ENCODE results near the gene NENF. TPM values are rescaled to one million over a fixed set of nuclear protein-coding genes. Genes with fewer than 3 reads are reported as not detected.
A peak's percentile ranks its signal among the peaks of the same experiment; 100 is the strongest.

NENF gene
- polyA plus RNA-seq, 1 experiment, result 73.4 TPM

DNA sequence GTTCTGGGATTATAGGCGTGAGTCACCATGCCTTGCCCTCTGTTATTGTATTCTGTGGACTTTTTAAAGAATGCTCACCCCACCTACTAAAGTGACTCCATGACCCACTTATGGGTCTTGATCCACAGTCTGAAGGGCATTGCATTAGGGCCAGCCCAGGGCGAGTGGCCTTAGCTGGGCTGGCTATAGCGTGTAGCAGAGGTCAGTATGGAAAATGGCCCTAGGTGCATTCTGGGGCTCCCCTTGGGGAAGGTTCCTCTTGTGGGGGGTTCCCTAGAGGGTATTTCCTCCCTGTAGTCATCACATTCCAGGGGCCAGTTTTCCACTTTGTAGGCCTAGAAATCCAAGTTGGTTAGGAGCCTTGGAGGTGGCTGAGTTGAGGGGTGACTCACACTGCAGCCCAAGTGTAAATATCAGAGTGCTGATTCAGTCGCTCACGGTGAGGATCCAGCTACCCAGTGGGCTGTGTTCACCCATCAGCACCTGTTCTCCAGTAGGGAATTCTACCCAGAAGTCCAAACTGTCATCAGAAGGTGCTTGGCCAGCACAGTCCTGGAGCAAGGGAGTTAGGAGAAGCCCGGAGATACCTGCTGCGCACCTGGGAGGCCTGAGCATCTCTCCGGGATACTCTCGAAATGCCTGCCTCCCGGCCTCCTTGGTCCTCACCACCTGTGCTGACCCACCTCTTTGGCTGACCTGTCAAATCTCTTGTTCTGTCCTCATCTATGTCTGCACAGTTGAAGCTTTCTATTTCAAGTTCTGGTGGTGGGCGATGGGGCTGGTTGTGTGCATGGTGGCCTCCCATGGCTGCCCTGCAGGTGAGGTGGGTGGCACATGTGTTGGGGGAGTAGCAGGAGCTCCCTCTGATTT, 52.2 kb downstream of the NENF start:
- CTCF ChIA-PET, result interaction anchor here (0.9 to 1.1 kb wide), 2 partner anchors 8 to 180 kb away, joined by 3 to 4 read pairs; no protein-coding TSS in a partner anchor
- Histone ChIP-seq H3K9me3 (ENCODE audit: control insufficient read depth, insufficient read depth, low read length) (no peaks in the 10 kb centered on the region; the same call in 1 of the 2 replicates), H3K27me3 (ENCODE audit: control insufficient read depth, insufficient read depth, low read length) (no peaks in the 10 kb centered on the region), H3K27ac (ENCODE audit: low read depth, low read length) (peak overlapping the region; percentile 70), H3K4me3 (ENCODE audit: low read depth, low read length) (no peak overlapping the region)
- no peak for TF ChIP-seq CTCF (IDR thresholded peaks at IDR 0.05; ENCODE audit: low read depth, low read length)
- POLR2A ChIA-PET, result interaction anchor here (2.0 kb wide), 1 partner anchor 124 kb away, joined by 8 read pairs; the partner anchor contains the start of gene ATF3
- peak; percentile 47 for DNase-seq (ENCODE audit: low read depth, low spot score)

DNA sequence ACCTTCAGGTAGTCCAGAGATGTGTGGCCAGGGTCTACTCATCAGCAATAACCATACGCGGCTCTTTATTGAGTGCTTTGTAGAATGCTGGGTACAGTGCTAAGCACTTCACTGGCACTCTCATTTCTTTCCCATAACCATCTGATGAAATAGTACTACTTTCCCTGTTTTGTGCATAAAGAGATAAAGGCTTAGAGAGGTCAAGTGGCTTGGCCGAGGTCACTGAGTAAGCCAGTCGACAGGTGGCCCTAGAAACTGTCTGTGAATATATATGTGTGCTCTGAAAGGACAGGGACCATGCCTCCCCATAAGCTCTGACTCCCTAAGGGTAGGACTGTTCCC, 52.8 kb downstream of the NENF start:
- Histone ChIP-seq H3K27me3 (ENCODE audit: control insufficient read depth, insufficient read depth, low read length) (no peaks in the 10 kb centered on the region), H3K4me3 (ENCODE audit: low read depth, low read length) (no peak overlapping the region), H3K9me3 (ENCODE audit: control insufficient read depth, insufficient read depth, low read length) (no peaks in the 10 kb centered on the region; the same call in 1 of the 2 replicates), H3K27ac (ENCODE audit: low read depth, low read length) (peak overlapping the region; percentile 52)
- CTCF ChIA-PET, result interaction anchor here (0.9 to 1.1 kb wide), 2 partner anchors 9 to 179 kb away, joined by 3 to 4 read pairs; no protein-coding TSS in a partner anchor
- no peak for TF ChIP-seq CTCF (IDR thresholded peaks at IDR 0.05; ENCODE audit: low read depth, low read length)
- POLR2A ChIA-PET, result interaction anchor here (0.5 to 2.0 kb wide), 2 partner anchors 75 to 123 kb away, joined by 5 to 8 read pairs; partner anchors contain the start of gene ATF3
- DNase-seq (ENCODE audit: low read depth, low spot score), result no peak

GRCh38 chr1:212485913-212486618, 53.3 kb downstream of the NENF start:
- CTCF ChIA-PET, result interaction anchor here (0.9 to 1.1 kb wide), 2 partner anchors 9 to 179 kb away, joined by 3 to 4 read pairs; no protein-coding TSS in a partner anchor
- peak; percentile 64 for DNase-seq (ENCODE audit: low read depth, low spot score)

DNA sequence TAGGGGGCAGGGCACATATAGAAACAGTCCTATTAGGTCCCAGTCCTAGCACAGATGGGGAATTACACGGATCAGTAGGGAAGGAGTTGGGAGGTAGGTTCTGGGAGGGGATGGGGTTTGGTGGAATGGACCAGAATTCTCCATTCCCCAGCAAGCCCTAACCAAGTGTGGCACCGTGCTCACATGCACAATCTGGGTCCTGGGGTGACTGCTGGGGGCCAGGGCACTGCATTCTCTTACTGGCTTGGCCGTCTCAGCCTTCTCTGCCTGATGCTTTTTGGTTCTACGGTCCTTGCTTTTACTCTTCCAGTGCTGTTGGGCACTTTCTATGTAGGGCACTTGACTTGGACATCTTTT, 53.9 kb downstream of the NENF start:
- no peak for TF ChIP-seq CTCF (IDR thresholded peaks at IDR 0.05; ENCODE audit: low read depth, low read length)
- no peaks in the 10 kb centered on the region for H3K27me3 ChIP-seq (ENCODE audit: control insufficient read depth, insufficient read depth, low read length)
- no peak overlapping the region for H3K4me3 ChIP-seq (ENCODE audit: low read depth, low read length)
- CTCF ChIA-PET, result no interaction called here
- H3K9me3 ChIP-seq (ENCODE audit: control insufficient read depth, insufficient read depth, low read length), result no peaks in the 10 kb centered on the region; the same call in 1 of the 2 replicates
- no peak for DNase-seq (ENCODE audit: low read depth, low spot score)
- POLR2A ChIA-PET, result no interaction called here
- H3K27ac ChIP-seq (ENCODE audit: low read depth, low read length), result peak overlapping the region; percentile 31

More at GRCh38 chr1:212485913-212486618, 53.3 kb downstream of the NENF start:
- H3K27me3 ChIP-seq (ENCODE audit: control insufficient read depth, insufficient read depth, low read length), result no peaks in the 10 kb centered on the region
- H3K9me3 ChIP-seq (ENCODE audit: control insufficient read depth, insufficient read depth, low read length), result no peaks in the 10 kb centered on the region; the same call in 1 of the 2 replicates
- peak overlapping the region; percentile 52 for H3K27ac ChIP-seq (ENCODE audit: low read depth, low read length)
- POLR2A ChIA-PET, result interaction anchor here (0.5 to 2.0 kb wide), 2 partner anchors 74 to 122 kb away, joined by 5 to 8 read pairs; partner anchors contain the start of gene ATF3
- TF ChIP-seq CTCF (IDR thresholded peaks at IDR 0.05; ENCODE audit: low read depth, low read length), result no peak
- H3K4me3 ChIP-seq (ENCODE audit: low read depth, low read length), result no peak overlapping the region

All from AG04450 (cell line).